ENCODE data around the gene S100A16.
"Not testable (repeated sequence)": the region's sequence is repeated elsewhere in the genome, so short reads cannot be mapped to it uniquely, and the experiment has no call there.

S100A16 gene

DNA sequence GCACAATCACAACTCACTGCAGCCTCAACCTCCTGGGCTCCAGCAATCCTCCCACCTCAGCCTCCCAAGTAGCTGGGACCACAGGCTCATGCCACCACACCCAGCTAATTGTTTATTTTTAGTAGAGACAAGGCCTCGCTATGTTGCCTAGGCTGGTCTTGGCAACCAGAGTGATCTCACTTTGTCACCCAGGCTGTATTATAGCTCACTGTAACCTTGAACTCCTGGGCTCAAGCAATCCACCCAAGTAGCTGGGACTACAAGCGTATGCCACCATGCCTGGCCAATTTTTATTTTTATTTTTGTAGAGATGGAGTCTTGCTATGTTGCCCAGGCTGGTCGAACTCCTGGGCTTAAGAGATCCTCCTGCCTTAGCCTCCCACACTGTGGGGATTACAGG, 50.9 kb downstream of the S100A16 start:
- not testable (repeated sequence) for DNase-seq

DNA sequence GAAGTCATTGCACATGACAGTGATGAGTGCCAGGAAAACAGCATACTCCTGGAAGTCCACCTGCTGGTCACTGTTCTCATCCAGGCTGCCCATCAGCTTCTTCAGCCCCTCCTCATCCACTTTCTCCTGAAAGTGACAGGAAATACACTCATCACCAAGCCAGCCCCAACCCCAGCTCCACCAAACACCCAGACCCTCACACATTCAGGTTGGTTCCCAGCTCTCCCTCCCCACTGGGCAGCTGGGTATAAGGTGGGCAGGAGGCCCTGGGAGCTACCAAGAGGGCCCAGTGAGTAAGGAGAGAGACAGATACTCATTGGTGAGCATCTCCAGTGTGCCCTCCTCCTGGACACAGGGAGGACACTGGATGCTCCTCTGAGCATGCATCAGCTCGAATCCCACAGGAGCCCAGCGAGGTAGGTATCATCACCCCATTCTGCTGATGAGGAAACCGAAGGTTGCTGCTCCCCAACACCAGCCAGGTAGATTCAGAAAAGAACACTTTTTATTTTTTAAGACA, 51.4 kb downstream of the S100A16 start:
- DNase-seq, result no peak

DNA sequence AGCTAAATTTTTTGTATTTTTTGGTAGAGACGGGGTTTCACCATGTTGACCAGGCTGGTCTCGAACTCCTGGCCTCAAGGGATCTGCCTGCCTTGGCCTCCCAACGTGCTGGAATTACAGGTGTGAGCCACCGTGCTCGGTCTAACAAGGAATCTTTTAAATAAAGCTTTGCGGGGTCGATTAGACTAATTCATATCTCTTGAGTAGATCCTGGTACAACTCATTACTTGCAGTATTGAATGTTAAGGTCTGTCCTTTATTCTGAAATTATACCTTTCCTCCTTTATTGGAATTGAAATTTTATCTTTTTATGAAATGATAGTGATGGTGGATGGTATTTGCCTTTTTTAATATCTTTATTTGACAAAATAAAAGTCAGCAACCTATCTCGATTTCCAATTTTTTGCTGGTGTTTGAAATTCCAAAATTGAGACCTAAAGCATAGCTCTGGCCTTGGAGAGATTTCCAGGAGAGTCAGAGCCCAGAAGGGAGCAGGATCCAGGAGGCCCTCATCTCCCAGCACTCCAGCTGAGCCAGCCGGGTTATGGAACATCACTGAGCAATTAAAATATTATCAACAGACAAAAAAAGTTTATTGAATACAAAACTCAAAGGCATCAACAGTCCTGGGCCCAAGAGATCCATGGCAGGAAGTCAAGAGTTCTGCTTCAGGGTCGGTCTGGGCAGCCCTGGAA, 52.0 kb downstream of the S100A16 start:
- DNase-seq, result no peak

DNA sequence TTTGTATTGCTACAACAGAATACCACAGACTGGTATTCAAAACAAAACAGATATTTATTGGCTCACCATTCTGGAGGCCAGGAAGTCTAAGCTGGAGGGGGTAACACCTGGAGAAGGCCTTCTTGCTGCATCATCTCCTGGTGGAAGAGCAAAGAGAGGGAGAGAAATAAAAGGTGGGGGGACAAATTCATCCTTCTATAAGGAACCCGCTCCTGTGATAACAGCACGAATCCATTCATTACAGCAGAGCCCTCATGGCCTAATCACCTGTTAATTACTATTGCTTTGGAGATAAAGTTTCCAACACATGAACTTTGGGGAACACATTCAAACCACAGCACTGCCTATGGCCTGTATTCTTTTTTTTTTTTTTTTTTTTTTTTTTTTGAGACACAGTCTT, 52.7 kb downstream of the S100A16 start:
- DNase-seq, result no peak

DNA sequence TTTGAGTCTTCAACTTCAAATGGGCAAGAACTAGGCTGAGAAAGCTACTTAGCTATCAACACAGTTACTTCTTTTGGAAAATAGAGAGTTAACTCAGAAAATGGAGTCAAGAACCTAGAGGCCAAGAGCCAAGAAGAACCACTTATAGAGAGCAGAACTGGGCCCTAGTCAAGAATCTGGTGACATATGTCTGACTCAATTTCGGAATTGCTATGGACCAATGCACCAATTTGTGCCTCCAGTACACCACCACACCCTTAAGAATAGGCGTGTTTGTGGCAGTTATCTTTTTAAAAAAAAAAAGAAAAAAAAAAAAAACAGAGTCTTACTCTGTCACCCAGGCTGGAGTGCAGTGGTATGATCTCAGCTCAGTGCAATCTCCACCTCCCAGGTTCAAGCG, 55.1 kb downstream of the S100A16 start:
- no peak for DNase-seq

Data from inflammatory macrophage (primary cell).